NCI-H128 (cell line): Measurements from ENCODE around the gene TGFBRAP1.

Experiments
- DNase-seq: peaks from one replicate; lab custom pipeline; 2025; ENCODE audit not compliant: unreplicated experiment; lab: John Stamatoyannopoulos, UW

Gene TGFBRAP1

DNA sequence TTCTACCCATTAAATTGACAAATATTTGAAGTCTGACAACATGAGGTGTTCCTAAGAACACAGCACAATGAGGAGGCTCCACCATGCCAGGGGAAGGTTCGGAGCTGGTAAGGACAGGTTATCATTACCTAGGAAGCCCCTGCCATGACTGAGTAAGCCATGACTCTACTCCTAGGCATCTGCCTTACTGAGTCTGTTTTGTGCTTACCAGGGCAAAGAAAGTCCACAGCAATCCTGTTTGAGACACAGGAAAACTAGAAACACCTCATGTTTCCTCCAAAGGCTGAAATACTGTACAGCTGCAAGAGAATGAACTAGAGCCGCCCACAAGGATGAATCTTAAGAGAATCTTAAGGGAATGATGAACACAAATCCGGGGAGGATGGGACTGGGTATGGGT lies 11.6 kb downstream of the TGFBRAP1 start:
- no peak for DNase-seq

DNA sequence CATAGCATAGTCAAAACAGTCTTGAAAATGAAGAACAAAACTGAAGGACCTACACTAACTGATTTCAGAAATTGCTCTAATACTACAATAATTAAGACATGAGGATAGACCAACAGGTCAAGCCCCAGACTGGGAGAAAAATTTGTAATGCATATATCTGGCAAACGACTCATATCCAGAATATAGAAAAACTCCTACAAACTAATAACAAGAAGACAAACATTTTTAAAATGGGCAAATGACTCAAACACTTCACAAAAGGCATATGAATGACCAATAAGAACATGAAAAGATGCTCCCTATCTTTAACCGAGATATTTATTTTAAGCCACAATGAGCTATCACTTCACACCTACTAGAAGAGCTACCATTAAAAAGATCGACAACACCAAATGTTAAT lies 14.2 kb downstream of the TGFBRAP1 start:
- no peak for DNase-seq

DNA sequence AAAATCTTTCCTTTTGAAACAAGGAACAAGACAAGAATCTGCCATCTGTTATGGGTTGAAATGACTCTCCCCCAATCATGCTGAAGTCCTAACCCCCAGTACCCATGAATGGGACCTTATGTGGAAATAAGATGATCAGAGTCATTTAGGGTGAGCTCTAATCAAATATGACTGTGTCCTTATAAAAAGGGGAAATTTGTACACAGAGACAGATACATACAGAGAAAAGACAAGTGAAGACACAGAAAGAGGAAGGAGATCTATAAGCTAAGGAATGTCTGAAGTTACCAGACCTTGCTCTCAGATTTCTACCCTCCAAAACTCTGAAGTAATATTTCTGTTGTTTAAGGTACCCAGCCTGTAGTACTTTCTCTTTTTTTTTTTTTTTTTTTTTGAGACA lies 15.7 kb downstream of the TGFBRAP1 start:
- DNase-seq, result no peak

DNA sequence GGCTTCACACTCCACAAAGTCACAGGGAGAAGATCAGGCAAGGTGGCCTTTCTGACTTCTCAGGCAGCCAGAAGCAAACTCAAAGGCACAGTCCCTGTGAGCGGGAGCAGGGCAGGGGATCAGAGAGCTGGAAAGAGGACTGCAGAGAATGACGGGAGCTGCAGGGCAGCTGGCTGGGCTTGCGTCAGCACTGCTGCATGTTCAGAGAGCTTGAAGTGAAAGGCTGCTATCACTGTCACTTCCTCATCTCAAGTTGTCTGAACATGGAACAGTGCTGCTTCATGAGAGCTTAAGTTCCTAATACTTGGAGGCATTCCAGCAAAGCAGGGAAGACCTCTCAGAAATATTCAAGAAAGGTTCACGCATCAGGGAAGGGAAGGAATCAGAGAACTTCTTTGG lies 20.4 kb downstream of the TGFBRAP1 start:
- no peak for DNase-seq

DNA sequence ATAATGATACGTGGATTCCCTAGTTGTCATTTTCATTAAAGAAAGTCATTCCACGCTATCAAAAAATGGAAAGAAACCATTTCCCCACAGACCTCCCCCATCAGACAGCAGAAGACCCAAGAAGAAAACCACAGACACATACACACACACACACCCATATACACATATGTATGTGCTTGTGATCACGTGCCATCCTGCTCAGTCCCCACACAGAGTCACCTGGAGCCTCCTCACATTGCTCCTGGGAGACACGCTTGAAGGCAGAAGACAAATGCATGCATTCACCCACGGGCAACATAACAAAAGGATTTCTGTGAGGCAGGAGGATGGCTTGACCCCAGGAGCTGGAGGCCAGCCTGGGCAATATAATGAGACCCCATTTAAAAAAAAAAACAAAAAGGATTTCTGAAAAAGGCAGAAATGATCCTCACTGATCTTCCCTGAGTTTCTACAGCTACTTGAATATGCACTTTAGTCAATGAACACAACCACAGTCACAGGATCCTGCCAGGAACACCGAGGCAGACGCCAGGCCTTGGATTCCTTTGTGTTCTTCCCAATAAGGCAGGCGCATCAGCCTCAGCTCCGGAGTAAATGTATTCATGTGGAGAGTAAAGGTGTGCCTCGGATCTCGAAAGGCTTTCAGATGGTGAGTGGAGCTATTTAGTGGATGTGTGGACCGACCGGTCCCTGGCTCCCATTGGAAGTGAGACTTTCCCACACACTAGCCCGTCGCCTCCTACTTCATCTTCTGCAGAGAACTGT lies 21.0 kb downstream of the TGFBRAP1 start:
- DNase-seq, result no peak

DNA sequence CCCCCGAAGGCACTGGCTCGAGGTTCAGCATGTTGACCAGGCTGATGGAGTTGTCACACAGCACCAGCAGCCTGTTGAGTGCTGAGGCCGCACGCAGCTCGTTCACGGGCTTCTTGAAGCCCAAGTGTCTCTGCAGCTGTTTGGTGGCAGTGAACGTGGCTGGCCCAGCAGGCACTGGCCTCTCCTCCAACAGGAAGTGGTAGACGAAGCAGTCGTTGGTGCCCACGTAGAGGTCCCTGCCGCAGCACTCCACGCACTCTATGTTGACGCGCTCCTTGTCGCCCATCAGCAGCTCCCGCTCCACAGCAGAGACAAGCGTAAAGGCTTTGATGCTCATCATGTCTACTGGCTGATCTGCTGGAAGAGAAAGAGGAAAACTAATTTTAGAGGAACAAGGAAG lies 21.6 kb downstream of the TGFBRAP1 start:
- DNase-seq, result no peak

DNA sequence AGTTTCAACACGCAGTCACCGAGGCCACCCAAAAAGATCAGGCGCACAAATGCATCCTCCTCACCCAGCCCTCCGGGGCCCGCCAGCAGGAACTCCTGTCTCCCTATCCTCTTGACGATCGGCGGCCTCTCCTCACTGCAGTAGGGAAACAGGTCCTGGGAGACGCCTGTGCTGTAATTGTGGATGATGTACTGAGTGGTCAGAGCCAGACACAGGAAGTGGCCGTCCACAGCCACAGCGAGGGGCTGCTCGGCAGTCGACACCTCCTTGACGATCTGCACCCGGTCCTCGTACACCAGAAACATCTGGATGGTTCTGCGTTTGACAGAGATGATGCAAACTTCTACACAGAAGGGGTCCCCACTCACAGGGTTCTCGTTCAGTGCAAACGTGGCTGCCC lies 22.0 kb downstream of the TGFBRAP1 start:
- no peak for DNase-seq

DNA sequence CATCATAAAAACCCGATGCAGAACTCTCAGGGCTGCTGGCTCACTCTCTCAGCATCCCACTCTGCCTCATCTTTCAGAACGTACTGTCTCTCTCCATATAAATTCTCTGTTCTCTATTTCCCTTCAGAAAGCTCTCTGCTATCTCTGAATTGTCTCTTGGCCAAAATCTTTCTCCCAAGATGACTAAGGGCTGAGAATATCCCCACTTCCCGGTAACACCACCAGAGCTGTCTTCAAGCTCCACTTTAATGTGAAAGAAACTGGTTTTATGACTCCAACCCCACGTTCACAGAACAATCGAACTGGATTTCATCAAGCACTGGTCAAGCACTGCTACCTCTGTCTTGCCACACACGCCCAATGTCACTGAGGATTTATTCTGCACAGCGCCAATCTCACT lies 22.4 kb downstream of the TGFBRAP1 start:
- DNase-seq, result no peak

DNA sequence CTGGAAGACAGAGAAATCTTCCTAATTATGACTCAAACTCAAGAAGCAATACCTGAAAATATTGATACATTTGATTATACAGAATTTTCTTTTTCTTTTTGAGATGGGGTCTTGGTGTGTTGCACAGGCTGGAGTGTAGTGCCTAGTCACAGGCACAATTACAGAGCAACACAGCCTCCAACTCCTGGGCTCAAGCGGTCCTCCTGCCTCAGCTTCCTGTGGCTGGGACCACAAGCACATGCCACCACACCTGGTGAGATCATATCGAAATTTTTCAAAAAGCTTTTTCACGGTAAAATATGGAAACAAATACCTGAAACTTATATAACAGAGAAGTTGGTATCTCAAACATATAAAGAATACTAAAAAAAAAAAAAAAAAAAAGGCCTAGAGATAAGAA lies 27.9 kb downstream of the TGFBRAP1 start:
- DNase-seq, result no peak

DNA sequence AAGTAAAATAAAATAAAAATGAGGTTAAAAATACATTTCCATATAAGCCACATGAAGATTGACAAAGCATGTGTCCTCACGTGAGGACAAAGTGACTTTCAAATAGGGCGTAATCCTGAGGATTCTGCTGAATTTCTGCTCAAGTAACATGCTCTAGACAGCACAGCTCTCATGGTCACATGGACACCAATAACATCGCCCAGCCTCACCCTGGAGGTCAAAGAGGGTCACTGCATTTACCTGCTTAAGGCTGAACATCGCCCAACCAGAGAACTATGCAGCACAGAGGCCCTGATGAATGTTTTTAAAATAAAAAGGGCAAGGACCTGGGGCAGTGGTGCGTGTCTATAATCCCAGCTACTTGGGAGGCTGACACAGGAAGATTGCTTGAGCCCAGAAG lies 30.2 kb downstream of the TGFBRAP1 start:
- DNase-seq, result no peak

DNA sequence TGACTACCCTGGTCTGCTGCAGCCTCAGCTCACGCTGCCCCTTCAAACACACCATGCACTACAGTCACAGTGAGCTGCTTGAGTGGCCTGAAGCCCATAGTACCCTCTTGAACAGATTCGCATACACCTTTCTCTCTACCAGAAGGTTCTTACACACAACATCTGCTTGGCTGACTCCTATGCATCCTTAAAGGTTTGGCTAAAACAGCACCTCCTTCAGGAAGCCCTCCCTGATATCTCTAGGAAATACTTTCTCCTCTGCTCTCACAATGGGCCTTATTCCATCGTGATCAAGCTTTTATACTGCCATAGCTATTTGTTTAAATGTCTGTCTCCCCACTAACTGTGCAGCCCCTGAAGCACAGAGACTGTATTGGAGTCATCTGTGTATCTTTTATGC lies 31.5 kb downstream of the TGFBRAP1 start:
- no peak for DNase-seq

DNA sequence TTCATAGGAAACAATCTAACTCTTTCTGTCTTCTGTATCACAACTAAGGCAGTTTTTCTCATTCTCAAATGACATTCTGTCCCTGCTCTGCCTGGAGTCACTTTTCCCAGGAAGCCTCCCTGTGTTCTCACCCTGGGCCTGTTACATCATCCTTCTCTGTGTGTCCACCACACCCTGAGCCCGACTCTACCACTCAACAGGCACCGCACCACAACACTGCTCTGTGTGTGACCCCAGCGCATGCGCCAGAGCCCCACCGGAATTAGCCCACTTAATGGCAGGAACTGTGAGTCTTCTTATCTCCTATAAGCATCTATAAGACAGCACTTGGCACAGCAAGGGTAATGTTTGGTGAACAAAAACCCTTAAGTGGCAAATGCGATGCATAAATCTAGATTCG lies 32.3 kb downstream of the TGFBRAP1 start:
- DNase-seq, result no peak

DNA sequence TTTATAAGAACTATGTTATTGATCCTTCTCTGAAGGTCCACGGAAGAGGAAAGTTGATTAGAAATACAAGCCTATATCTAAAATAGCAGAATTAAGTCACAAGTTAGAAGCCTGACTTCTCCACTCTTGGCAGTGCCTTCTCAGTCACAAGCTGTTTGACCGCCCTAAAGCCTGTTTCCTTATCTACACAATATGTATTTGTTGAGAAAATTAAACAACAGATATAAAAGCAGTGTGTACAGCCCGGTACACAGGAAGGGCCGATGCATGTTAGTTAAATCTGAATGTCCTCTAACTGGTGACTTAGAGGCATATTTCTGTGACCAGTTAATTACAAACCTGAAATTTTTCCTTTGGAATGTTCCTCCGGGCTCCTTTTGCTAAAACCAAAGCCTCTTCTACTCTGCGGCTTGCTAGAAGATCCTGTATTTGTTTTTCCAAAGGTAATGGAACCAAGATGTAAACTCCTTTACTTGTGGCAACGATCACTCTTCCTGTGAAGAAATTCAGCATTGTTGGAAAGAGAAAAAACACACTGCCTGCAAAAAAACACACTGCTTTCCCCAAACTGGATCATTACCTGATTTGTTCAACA lies 33.4 kb downstream of the TGFBRAP1 start:
- DNase-seq, result no peak

DNA sequence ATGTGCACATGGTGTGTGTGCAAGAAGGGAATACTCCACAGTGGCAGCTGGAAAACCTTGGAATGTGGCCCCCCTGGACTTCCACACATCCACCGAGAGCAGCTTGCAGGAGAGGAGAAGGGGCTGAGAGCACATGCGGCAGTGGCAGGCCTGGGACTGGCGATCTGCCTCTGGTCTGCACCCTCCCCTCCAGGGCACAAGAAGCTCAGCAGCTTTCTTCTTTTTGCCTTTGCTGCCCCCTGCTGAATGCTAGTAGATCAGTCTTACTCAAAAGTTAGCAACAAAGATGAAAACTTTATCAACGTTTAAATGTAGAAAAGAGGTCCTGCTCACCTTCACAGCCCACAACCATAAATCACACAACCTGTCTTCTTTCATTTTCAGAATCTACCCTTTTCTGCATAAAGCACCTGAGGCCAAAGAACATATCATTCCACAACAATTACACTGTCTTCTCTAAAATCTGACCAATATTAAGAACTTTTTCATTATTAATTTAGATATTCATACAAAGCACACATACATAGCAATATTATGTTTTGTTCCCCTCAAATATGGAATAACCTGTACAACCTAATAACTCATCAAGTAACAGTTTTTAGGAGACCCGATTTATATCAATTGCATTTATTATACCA lies 34.6 kb downstream of the TGFBRAP1 start:
- no peak for DNase-seq

DNA sequence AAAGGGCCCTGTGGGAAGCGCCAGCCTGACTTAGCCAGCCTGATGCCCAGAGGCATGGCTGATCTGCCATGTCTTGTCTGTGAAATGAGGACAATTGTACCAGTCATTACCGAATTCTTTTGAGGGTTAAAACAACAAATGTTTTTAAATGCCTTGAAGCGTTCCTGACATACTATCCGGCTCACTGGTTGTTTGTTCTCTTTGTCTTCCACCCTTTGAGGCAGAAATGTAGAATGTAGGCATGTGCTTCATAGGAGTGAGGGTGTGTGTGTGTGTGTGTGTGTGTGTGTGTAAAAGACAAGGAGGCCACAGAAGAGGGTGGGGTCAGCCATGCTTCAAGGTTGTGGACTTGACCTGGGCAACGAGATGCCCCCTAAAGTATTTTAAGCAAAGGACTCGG lies 35.5 kb downstream of the TGFBRAP1 start:
- DNase-seq, result no peak

DNA sequence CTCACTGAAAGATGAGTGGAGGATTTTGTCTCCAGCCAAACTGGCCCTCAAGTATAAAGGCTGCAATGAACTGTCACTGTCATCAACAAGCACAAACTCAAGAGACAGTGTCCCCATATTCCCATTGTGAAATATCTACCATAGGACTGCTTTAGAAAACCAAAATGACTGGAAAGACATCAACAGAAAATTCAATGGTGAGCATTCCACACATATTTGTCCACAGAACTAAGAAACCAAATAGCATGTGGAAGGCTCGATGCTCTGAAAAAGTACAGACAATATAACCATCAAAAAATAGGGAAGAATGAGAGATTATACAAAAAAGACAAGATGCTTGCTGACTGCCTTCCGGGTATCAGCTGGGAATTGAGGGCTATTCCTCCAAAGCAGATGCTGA lies 37.6 kb downstream of the TGFBRAP1 start:
- DNase-seq, result no peak

DNA sequence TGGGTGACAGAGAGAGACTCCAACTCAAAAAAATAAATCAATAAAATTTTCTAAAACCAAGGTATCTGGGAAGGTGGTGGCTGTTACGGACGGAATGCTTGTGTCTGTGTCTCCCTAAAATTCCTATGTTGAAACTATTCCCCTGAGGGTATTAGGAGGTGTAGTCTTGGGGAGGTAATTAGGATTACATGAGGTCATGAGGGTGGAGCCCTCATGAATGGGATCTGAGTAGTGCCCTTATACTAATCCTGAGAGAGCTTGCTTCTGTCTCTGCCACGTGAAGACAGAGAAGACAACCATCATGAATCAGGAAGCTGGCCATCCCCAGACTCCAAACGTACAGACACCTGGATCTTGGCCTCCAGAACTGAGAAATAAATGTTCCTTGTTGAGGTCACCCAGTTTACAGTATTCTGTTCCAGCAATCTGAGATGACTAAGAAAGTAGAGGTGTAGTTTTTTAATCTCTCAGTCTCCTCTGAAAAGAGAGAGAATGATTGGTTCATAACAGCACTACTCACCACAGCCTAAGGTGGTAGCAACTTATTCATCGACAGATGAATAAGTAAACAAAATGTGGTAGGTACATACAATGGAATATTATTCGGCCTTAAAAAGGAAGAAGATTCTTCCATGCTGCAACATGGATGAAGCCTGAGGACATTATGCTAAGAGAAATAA lies 38.4 kb downstream of the TGFBRAP1 start:
- no peak for DNase-seq

DNA sequence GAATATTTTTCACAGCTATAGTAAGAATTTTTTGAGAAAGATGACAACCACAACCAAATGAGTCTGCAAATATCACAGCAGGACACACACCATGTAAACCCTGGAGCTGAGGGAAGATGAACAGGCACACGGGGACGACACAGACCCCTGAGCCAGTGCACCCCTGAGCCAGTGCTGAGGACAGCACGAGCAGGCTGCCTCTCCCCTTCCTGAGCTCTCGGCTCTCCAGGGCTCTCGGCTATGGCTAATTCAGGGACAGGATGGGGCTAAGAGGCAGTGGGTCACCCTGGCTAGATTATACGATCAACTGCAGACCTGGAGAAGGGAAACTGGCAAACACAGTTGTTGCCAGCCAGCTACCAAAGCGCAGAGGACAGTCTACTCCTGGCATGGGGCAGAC lies 41.4 kb downstream of the TGFBRAP1 start:
- no peak for DNase-seq

DNA sequence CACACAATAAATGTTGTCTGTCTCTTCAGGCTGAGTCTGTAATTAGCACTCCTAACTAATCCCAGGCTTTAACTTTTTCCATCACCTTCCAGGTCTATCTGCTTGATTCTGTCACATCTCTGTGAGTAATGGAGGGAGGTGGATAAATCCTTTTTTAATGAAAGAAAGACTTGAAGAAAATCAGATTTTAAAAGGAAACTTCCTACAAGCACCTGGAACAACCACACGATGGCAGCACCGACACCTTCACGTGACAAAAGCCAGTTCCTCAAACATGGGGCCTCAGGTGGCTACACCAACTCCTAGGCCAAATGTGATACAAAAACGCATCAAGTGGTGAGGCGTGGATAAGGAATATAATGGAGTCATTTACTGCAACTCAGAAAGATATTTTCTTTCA lies 41.8 kb downstream of the TGFBRAP1 start:
- no peak for DNase-seq

DNA sequence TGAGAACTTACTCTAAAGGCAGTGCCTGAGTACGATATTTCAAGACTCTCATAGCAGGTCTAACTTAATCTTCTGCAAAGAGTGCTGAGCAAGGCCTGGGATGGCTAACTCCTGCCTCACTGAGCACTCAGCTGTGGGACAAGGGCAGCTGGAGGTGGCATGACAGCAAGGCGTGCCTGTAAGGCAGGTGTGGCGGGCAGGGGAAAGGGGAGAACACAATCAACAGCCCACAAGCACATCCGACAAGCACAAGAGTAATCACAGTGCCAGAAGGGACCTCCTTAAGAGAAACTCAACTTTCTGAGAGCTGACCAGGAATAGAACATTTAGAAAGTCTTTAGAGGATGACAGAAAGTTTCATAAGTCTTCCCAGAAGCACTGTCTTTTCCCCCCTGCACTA lies 46.0 kb downstream of the TGFBRAP1 start:
- no peak for DNase-seq

DNA sequence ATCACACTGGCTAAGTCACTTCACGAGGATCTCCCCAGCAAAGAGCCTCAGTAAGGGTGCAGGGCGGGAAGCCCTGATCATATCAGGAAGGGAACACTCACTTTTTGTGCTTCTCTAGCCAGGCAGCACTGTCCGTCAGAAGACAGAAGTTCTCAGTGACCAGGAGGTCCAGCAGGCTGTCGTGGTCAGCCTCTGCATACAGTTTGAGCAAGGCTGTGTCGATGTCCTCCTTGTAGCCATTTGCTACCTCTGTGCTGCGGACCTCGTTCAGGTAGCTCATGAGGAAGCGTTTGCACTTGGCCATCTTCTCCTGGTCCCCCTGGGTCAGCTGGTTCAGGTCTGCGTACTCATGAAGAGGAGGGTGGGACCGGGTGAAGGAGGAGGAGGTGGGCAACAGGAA lies 49.3 kb downstream of the TGFBRAP1 start:
- no peak for DNase-seq

DNA sequence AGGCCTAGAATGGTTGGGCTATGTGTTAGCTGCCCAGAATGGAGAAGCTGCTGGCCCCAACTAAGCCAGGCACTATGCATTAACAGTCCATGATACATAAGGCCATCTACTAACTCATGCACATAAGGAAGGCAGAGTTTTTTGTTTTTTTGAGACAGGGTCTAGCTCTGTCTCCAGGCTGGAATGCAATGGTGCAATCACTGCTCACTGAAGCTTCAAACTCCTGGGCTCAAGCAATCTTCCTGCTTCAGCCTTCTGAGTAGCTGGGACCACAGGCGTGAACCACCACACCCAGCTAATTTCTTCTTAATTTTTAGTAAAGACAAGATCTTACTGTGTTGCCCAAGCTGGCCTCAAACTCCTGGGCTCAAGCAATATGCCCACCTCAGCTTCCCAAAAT lies 50.4 kb downstream of the TGFBRAP1 start:
- no peak for DNase-seq
